Stimulated activated naive CD4-positive, alpha-beta T cell (primary cell): ENCODE data around the gene GPR62.

Experiments used
- DNase-seq, 6 experiments: peaks; one replicate each; lab custom pipeline; 2025; lab: John Stamatoyannopoulos, UW

The GPR62 gene

DNA sequence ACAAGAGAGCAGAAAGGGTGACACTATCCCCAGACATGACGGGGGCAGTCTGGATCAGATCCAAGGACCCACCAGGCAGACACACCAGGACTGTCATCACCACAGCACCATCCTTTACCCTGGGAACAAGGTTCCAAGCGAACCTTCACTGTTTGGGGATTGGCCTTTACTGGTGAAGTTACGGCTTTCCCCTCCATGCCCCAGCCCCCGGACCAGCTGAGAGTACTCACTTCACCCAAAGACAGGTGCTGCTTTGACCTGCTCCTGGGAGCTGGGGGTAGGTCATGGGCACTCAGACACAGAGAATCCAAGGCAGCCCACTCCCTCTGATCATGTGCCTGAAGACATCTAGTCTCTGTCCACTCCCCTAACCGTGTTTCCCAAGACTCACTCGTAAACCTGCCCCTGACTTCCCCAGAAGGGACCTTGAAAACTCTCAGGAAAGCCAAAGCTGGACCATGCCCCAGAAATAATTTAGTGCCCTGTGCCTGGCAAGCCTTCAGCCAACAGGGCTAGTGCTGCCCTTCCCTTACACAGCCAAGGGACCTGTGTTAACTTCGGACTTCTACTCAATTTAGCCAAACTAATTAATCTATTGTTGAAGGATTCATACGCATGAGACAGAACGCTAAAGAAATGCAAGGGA is 16.3 kb upstream of the GPR62 start:
- DNase-seq: no peak

DNA sequence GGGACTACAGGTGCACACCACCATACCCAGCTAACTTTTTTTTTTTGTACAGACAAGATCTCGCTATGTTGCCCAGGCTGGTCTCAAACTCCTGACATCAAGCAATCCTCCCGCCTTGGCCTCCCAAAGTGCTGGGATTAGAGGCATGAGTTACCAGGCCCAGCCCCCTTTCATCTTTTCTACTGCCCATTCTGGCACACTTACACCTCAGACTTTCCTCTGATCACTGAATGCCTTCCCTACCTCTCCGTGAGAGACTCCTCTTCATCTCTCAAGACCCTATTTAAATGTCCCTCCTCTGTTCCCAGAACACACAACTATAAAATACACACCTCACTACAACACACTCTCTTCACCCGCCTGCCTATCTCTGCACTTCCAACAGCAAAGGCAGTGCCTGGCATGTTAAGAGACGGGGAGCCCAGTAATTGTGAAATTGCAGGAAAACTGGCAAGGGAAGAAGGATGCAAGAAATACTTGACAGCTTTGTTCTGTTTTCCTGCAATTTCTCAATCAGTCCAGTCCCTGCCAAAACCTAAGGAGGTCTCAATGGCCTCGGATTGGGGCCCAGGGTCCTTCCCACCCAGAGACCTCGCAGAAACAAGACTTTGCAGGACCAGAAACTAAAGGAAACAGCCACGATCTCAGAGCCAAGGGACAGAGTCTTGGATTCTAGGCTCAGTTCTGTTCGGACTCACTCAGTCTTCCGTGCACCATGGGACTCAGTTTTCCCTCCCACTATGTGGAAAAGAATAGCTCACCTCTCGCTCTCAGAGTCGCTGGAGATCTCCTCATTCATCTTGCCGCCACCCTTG is 14.3 kb upstream of the GPR62 start:
- DNase-seq: no peak

DNA sequence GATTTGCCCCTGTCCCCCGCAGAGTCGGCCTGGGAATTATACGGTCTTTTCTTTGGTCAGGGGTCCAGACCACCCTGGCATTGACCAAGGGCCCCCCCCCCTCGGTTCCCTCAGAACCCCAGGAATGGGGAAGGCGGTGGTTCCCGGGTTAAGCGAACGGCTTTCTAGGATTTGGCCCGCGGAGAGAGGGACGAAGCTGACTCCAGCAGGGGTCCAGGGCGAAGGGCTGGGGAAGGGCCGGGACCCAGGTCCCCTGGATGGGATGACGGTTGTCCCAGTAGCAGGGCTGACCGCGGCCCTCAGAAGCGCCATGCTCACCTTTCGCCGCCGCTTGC is 13.8 kb upstream of the GPR62 start:
- no peak for DNase-seq

DNA sequence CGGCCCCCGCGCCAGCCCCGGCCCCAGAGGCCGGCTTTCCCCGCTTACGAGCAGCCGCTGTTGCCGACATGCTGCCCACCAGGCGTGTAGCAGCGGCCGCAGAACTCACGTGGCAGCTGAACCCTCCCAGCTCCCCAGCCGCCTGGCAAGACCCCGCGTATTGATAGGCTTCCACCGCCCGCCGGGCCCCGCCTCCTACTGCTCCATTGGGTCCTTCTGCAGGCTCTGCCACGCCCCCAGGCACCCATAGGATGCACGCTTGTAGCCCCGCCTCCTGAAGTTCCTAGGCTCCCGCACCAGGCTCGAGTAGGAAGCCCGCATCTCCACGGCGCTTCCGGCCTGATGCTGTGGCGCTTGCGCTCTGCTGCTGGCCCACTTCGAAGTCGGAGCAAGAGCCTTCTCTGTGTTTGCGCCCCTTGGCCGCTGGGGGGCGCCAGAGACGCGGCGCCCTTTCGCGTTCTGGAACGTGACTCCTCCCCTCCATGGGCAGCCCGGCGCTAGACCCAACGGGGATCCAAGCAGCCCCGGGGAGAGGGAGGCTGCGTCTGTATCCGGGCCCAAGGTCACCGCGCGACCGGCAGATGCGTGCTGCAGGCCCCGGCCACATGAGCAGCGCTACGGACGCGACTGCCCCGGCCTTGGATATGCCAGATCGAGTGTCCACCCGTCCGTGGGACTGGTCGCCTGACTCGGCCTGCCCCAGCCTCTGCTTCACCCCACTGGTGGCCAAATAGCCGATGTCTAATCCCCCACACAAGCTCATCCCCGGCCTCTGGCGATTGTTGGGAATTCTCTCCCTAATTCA is 13.2 kb upstream of the GPR62 start, which contains the start of the genes PARP3 and RRP9:
Gene PARP3 (plus strand): TSS at position 566 of the 805 bp plus-strand sequence. CDS start 993 bp downstream, outside the sequence.
Gene RRP9 (minus strand): TSS at position 107 of the 805 bp plus-strand sequence. CDS start 37 bp downstream, at position 70.
- DNase-seq: peak; percentile 96 to 100 (median 99)

DNA sequence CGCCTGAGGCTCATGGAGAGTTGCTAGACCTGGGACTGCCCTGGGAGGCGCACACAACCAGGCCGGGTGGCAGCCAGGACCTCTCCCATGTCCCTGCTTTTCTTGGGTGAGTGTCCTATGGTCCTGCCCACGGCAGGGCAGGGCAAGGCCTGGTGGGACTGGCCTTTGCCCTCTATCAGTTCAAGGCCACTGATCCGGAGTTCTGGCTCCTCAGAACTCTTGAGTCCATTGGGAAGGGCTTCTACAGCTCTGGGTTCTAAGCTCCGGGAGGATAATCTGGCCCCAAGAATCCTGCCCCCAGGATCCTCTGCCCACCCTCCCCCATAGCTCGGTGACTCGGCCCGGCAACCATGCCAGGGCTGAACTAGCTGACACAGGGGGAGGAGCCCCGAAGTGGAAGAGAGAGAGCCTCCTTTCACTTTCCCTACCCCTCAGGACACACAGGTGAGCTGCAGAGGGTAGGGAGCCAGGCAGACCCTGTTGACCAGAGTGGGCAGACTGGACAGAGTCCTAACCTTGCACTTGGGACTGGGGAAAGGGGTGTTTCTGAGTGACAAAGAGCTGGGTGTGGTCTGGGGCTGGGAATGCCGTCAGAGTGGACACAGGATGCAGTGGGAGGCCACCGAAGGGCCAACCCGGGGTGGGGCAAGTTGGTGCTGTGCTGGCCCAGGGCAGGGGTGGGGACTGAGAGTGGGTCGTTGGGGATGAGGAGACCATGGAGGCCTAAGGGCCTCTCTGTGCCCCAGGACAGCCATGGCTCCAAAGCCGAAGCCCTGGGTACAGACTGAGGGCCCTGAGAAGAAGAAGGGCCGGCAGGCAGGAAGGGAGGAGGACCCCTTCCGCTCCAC is 12.4 kb upstream of the GPR62 start:
- DNase-seq: peak; percentile 15 to 43 (median 34)

DNA sequence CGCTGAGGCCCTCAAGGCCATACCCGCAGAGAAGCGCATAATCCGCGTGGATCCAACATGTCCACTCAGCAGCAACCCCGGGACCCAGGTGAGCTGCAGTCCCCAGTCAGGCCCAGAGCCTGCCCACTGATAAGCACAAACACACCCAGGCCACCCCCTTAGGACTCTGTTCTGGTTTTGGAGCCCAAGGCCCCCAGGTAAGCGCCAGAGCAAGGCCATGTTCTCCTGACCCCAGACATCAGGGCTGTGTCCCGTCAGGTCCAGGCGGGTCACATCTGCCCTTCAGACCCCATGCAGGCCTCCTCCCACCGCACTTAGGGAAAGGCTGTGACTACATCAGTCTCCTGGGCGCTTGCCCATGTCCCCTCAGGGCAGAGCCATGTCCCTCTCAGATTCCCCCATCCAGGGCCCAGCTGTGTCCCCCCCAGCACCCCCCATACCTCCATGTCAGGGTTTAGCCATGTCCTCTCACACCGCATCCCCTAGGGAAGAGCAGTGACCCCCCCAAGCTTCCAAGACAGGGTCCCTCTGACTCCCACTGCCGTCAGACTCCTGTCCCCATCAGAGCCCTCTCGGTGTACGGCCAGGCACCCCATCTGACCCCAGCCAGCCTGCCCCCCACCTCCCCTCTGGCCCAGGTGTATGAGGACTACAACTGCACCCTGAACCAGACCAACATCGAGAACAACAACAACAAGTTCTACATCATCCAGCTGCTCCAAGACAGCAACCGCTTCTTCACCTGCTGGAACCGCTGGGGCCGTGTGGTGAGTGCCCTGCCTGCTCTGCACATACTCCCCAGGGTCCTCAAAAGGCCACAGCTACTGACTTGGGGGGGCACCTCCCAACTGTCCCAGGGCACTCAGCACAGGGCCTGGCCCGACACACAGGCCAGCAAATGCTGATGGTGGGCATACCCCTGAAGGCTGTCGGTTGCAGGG is 11.5 kb upstream of the GPR62 start:
- DNase-seq: no peak

DNA sequence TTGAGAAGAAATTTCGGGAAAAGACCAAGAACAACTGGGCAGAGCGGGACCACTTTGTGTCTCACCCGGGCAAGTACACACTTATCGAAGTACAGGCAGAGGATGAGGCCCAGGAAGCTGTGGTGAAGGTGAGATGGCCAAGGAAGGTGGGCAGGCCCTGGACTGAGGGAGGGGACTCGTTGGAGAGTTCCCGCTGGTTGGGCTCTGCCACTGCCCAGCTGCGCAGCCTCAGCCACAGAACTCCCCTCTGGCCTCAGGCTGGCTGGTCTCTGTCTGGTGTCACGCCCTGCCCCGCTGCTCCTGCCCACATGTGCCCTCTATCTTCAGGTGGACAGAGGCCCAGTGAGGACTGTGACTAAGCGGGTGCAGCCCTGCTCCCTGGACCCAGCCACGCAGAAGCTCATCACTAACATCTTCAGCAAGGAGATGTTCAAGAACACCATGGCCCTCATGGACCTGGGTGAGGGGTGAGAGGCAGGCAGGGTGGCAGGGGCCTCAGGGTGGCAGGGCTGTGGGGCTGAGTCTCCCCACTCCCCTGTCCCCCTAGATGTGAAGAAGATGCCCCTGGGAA is 10.6 kb upstream of the GPR62 start:
- no peak for DNase-seq

DNA sequence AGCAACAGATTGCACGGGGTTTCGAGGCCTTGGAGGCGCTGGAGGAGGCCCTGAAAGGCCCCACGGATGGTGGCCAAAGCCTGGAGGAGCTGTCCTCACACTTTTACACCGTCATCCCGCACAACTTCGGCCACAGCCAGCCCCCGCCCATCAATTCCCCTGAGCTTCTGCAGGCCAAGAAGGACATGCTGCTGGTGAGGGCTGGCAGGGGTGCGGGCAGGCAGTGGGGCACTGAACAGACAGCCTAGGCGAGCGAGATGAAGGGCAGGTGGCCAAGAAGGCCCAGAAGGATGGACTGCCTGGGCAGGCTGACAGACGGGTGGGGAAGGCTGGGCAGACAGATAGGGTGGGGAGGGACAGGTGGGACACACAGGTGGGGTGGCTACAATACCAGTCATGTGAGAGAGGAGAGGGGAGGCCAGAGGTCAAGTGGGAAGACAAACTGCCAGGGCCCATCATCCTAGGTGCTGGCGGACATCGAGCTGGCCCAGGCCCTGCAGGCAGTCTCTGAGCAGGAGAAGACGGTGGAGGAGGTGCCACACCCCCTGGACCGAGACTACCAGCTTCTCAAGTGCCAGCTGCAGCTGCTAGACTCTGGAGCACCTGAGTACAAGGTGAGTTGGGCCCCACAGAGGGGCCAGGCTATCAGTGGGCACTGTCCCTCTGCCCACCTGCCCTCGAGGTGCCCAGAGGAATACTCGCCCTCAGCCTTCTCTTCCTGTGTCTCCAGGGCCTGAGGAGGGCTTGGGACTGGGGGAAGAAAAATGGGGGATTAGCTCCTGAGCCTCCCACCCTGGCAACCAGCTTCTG is 9.9 kb upstream of the GPR62 start:
- DNase-seq: no peak

DNA sequence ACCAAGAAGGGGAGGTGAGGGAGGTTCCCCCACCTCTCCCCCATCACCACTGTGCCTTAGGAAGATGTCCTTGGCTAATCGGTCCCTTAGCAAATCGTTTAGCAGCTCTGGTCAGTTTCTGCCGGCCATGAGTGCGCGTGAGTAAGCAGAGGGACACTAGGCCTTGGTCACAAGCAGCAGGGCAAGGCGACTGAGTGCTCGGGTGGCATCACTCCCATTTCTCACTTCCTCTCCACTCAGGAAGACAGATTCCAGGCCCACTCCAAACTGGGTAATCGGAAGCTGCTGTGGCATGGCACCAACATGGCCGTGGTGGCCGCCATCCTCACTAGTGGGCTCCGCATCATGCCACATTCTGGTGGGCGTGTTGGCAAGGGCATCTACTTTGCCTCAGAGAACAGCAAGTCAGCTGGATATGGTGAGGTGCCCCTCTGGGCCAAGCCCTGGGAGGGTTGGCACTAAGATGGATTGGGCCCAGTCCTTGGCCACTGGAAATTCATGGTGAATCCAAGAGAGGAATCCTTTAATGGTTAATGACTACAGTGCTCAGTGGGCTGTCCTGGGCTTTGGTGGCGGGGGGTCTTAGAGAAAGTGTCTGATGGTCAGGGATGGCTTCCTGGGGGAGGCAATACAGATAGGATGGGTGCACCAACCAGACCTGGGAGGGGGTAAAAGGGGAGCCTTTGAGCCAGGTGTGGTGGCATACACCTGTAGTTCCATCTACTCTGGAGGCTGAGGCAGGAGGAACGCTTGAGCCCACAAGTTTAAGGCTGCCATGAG is 9.1 kb upstream of the GPR62 start:
- no peak for DNase-seq

DNA sequence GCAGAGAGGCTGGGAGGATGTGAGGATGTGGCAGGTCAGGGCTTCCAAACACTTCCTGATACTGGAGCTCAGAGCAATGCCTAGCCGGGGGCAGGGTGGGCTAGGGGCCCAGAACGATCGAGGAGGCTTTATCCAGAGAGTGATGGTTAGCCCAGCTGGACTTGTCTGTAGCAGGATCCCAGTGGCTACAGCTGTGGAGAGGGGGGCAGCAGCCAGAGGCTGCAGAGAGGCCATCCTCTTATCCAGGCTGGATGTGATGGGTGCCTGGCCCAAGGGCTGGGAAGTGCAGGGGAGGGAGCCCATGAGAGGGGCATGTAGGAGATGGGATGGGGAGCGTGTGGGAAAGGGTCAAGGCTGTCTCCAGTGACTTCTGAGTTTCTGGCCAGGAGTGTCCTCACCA is 8.4 kb upstream of the GPR62 start:
- no peak for DNase-seq

DNA sequence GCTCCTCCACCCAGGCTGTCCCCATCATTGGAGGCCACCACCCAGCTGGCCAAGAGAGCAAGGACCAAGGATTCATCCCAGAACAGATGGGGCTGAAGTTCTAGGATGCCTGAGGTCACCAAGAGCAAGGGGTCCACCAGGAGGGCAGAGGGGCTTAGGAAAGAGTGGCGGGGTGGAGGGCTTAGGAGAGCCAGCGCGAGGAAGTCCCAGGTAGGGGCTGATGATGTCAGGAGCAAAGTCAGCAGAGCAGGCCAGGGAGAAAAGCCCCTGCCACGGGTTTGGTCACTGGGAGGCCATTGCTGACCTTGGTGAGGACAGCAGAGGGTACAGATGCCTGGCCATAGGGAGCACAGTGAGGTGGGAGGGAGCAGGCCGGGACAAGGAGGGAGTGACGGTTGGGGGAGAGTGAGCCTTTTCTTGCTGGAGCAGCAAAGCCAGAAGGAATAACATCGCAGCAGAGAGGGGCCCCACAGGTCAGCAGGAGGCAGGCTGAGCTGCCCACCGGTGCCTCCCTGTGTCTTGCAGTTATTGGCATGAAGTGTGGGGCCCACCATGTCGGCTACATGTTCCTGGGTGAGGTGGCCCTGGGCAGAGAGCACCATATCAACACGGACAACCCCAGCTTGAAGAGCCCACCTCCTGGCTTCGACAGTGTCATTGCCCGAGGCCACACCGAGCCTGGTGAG is 7.8 kb upstream of the GPR62 start:
- no peak for DNase-seq

DNA sequence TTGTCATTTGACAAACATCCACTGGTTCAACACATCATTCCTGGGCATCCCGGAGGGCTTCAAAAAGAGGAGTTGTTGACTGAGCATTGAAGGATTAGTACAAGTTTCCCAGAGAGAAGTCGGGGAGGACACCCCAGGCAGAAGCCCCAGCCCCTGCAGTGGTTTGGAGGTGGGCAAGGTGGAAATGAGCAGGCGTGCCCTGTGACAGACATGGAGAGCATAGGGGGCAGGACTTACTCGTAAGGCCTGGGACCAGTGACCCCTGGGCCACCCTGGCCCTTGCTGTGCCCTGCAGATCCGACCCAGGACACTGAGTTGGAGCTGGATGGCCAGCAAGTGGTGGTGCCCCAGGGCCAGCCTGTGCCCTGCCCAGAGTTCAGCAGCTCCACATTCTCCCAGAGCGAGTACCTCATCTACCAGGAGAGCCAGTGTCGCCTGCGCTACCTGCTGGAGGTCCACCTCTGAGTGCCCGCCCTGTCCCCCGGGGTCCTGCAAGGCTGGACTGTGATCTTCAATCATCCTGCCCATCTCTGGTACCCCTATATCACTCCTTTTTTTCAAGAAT is 7.1 kb upstream of the GPR62 start:
- no peak for DNase-seq

DNA sequence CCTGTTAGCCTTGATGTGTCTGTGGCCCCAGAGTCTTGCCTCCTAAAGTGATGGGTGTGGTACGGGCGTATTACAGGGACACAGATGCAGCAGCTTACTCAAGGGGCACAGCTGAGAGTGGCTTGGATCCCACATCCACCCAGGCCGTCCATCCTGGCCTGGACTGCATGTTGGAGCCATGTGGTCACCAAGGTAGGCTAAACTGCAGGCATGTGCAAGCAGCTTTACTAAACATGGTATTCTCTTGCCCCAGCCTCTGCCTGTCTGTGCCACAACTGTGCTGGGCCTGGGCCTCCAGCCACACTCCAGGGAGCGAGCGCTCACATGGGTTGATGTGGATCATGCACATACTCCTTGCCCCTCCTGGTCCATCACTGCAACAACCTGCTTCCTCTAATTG is 6.1 kb upstream of the GPR62 start:
- DNase-seq: no peak

DNA sequence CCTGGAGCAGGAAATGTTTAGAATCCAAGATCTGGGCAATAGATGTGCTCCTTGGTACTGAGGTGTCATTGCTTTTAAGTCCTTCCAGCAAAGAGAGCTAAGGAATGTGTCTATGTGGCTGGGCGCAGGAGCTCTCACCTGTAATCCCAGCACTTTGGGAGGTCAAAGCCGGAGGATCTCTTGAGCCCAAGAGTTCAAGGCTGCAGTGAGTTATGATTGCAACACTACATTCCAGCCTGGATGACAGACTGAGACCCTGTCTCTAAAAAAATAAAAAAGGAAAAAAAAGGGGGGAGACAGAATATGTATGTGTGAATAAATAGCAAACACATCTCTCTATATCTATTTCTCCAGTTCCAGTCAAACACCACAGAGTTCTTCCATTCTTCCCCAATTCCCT is 4.3 kb upstream of the GPR62 start:
- DNase-seq: no peak

DNA sequence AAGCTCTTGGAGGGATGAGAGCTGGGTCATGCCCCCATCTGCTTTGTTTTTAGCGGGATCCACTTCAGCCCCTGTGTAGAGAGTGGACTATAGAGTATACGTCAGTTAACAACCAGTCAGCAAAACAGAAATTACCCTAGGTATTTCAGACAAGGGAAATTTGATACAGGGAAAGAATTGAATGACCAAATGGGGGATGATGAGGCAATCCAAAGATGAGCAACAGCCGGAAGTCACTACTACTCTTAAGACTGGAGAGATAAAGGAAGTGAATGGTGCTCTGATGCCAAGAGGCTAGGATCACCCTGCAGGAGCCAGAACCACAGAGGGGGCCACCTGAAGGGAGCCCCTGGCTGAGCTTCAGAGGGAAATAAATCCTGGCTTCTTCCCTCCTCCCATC is 1.7 kb upstream of the GPR62 start:
- no peak for DNase-seq

DNA sequence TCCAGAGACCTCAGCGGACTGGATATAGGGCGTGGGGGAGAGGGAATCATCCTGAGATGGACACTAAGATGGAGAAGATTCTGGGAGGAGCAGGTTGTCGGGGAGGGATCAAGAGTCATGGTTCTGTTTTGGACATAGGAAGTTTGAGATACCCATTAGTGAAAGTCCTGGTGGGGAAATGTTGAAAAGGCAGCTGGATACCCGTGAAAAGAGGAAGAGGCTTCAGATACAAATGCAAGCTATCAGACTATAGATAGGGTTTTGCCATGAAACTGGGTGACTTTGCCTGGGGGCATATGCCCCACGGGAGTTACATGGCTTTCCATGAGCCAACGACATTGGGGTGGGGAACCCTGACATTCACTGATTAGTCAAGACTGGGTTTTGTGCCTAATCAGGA is 1.1 kb upstream of the GPR62 start:
- DNase-seq: no peak

DNA sequence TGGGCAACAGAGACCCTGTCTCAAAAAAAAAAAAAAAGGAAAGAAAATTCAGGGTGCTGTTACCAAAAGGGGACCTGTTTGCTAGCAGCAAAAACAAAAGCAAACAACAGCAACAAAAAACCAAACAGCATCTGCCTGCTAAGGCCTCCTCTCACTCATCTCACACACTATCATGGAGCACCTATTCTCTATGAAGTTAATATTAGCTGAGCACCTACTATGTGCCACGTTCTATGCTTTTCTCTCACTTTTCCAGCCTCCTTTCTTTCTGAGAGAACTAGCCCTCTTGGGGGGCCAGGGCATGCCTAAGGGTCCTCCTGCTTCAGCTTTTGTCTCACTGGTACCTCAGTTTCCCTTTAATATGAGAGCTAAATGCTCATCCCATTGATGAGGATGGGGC is 468 bp upstream of the GPR62 start:
- DNase-seq: no peak
